Measurements from ENCODE around the gene IP6K1. TPM values are rescaled to one million over a fixed set of nuclear protein-coding genes. Genes with fewer than 3 reads are reported as not detected.
A peak's percentile ranks its signal among the peaks of the same experiment; 100 is the strongest.
"Not testable (repeated sequence)": the region's sequence is repeated elsewhere in the genome, so short reads cannot be mapped to it uniquely, and the experiment has no call there.

Gene IP6K1
- total RNA-seq, 2 donors from 2014 or later, result 24.0 to 30.9 TPM

DNA sequence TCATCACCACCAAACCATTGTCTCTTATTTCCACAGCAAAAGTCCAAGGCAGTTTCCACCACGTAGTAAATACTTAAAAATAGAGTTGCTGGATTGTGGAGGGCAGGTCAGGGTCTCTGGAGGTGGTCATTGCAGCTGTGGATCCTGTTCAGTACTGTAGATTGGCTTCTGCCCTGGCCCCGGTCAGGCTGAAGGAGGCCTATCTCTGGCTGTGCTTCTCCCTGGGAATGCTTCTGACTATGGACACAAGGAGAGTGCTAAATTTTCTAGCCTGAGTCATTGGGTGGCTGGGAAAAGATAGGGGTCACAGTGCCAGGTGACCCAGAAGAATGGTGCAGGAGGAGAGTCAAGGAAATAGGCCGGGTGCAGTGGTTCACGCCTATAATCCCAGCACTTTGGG, 36.3 kb downstream of the IP6K1 start:
- no peaks in the 10 kb centered on the region for H3K27me3 ChIP-seq
- no peaks in the 10 kb centered on the region for H3K9me3 ChIP-seq
- TF ChIP-seq, protein P1, sequence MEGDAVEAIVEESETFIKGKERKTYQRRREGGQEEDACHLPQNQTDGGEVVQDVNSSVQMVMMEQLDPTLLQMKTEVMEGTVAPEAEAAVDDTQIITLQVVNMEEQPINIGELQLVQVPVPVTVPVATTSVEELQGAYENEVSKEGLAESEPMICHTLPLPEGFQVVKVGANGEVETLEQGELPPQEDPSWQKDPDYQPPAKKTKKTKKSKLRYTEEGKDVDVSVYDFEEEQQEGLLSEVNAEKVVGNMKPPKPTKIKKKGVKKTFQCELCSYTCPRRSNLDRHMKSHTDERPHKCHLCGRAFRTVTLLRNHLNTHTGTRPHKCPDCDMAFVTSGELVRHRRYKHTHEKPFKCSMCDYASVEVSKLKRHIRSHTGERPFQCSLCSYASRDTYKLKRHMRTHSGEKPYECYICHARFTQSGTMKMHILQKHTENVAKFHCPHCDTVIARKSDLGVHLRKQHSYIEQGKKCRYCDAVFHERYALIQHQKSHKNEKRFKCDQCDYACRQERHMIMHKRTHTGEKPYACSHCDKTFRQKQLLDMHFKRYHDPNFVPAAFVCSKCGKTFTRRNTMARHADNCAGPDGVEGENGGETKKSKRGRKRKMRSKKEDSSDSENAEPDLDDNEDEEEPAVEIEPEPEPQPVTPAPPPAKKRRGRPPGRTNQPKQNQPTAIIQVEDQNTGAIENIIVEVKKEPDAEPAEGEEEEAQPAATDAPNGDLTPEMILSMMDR (IDR thresholded peaks at IDR 0.05), result no peak
- peak; percentile 32 for DNase-seq (ENCODE audit: low spot score)
- H3K4me1 ChIP-seq, result peaks cover 0 to 8% of the 10 kb centered on the region in 2 donors
- no peak overlapping the region for H3K27ac ChIP-seq
- H3K36me3 ChIP-seq, result peaks cover 20% of the 10 kb centered on the region
- no peak overlapping the region for H3K4me3 ChIP-seq

DNA sequence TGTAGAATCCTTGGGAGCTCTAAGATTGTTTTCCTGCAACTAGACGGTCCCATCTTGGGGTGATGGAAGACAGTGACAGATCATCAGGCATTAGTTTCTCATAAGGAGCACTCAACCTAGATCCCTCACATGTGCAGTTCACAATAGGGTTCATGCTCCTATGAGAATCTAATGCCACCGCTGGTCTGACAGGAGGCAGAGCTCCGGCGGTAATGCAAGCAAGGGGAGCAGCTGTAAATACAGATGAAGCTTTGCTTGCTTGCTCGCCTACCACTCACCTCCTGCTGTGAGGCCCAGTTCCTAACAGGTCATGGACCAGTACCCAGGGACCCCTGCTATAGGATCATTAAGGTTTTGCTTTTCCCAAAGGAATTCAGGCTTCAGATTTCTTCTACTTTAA, 37.5 kb downstream of the IP6K1 start:
- not testable (repeated sequence) for H3K27me3 ChIP-seq, H3K27ac ChIP-seq, H3K4me3 ChIP-seq, H3K9me3 ChIP-seq, H3K4me1 ChIP-seq
- peaks cover 20% of the 10 kb centered on the region for H3K36me3 ChIP-seq
- peak; percentile 13 for DNase-seq (ENCODE audit: low spot score)

DNA sequence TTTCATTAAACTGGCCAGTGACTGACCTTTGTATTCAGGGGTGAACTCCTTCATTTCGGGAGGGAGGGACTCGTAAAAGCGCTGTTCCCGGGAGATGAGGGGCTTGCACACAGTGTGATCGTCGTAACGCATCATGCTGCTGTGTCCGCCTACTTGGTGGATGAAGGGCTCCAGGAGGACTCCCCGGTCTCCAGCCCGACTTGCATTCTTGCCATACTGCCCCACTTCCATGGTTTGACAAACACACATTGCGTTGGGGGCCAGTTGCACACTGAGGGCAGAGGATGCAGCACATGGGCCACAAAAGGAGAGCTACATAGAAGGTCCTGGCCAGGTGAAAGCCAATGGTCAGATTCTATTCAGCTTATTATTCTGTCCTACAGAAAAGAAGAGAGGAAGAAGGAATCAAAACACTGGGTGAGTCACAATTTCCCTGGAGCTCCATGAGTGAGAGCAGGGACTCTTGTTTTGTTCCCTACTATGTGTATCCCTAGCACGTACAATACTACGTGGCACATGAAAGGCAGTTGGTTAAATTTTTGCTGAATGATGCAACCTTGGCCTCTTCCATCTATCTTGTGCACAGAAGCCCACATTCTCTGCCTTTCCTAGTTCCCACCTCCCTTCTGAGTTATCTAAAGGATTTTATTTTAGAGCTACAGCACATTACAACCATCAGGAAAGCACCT, 38.4 kb downstream of the IP6K1 start:
- Histone ChIP-seq H3K27me3 (no peaks in the 10 kb centered on the region), H3K4me3 (no peak overlapping the region), H3K9me3 (no peaks in the 10 kb centered on the region), H3K4me1 (no peaks in the 10 kb centered on the region), H3K27ac (no peak overlapping the region), H3K36me3 (peaks cover 20% of the 10 kb centered on the region)
- TF ChIP-seq, protein P1 (IDR thresholded peaks at IDR 0.05), result no peak
- peak; percentile 36 for DNase-seq (ENCODE audit: low spot score)

DNA sequence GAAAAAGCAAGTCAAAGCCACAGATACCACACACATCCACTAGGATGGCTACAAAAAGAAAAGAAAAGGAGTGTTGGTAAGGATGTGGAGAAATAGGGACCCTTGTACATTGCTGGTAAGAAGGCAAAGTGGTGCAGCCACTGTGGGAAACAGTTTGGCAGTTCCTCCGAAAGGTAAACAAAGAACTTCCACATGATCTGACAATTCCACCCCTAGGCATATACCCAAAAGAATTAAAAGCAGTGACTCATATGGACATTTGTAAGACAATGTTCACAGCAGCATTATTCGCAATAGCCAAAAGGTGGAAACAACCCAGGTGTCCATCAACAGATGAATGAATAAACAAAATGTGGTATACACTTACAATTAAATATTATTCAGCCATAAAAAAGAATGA, 40.4 kb downstream of the IP6K1 start:
- TF ChIP-seq, protein P1 (IDR thresholded peaks at IDR 0.05), result no peak
- no peak overlapping the region for H3K27ac ChIP-seq
- no peaks in the 10 kb centered on the region for H3K4me1 ChIP-seq
- H3K9me3 ChIP-seq, result no peaks in the 10 kb centered on the region
- no peaks in the 10 kb centered on the region for H3K27me3 ChIP-seq
- H3K4me3 ChIP-seq, result no peak overlapping the region
- DNase-seq (ENCODE audit: low spot score), result no peak
- peaks cover 25% of the 10 kb centered on the region for H3K36me3 ChIP-seq

DNA sequence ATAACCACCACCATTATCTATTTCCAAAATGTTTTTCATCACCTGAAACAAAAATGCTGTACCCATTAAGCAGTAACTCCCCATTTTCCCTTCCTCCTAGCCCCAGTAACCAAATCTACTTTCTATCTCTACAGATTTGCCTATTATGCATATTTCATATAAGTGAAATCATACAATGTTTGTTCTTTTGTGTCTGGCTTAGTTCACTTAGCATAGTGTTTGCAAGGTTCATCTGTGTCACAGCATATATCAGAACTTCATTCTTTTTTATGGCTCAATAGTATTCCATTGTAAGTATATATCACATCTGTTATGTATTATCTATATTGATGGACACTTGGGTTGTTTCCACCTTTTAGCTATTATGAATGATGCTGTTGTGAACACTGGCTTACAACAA, 45.9 kb downstream of the IP6K1 start:
- peaks cover 33% of the 10 kb centered on the region for H3K36me3 ChIP-seq
- TF ChIP-seq, protein P1 (IDR thresholded peaks at IDR 0.05), result no peak
- H3K27me3 ChIP-seq, result no peaks in the 10 kb centered on the region
- no peak overlapping the region for H3K4me3 ChIP-seq
- no peaks in the 10 kb centered on the region for H3K4me1 ChIP-seq
- DNase-seq (ENCODE audit: low spot score), result no peak
- H3K27ac ChIP-seq, result no peak overlapping the region
- no peaks in the 10 kb centered on the region for H3K9me3 ChIP-seq

DNA sequence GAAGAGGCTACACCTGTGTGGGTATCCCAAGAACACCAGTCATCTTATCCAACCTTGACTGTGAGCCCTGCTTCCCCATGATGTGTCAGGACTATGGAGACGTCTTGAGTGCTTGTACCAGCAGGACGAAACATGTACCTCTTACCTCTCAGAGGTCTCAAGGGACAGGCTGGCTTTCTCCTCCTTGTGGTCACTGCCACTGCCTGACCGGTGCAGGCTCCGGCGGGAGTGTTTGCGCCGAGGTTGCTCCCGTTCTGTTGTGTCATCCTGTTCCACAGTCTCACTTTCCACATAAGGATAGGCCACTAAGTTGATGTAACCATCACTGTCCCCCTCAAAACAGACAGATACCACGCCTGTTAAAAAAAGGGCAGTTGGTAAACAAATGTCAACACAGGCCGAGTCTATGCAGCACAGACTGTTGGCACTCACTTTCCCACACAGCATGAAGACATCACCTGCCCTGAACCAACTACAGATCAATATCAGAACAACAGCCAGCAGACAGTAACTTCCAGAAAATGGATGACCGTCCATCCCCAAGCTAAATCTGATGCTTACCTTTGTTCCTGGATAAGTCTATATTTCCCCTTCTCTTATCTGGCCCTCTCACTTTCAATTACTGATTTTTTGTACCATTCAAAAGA, 48.2 kb downstream of the IP6K1 start:
- TF ChIP-seq, protein P1 (IDR thresholded peaks at IDR 0.05), result no peak
- H3K4me1 ChIP-seq, result no peaks in the 10 kb centered on the region
- H3K9me3 ChIP-seq, result no peaks in the 10 kb centered on the region
- DNase-seq (ENCODE audit: low spot score), result no peak
- H3K27me3 ChIP-seq, result no peaks in the 10 kb centered on the region
- no peak overlapping the region for H3K4me3 ChIP-seq
- peaks cover 53% of the 10 kb centered on the region for H3K36me3 ChIP-seq
- H3K27ac ChIP-seq, result no peak overlapping the region
